ENCODE results near the gene KIF2B. TPM values are rescaled to one million over a fixed set of nuclear protein-coding genes. Genes with fewer than 3 reads are reported as not detected.

The KIF2B gene
- total RNA-seq, 6 donors from 2014 or later, result not detected

DNA sequence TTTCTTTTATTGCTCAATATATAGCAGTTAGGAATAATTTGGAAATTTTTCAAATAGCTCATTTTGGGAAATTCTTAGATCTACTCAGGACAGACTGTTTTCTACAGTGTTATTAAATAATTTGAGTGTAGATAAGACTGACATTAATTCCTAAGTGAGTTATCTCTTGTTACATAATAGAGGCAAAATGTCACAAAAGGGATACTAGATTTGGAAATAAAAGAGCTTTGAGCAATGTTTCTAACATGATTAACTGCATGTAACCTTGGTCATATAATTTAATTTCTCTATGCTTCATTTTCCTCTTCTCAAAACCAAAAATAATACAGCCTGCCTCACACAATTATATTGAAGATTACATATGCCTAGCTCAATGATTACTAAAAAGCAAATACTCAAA, 16.3 kb upstream of the KIF2B start:
- Histone ChIP-seq H3K4me3 (no peak overlapping the region), H3K27ac (no peak overlapping the region), H3K4me1 (no peaks in the 10 kb centered on the region), H3K27me3 (no peaks in the 10 kb centered on the region), H3K36me3 (no peaks in the 10 kb centered on the region), H3K9me3 (no peaks in the 10 kb centered on the region)
- ATAC-seq (ENCODE audit: low FRiP score in 2 of 2) (no peak), DNase-seq (no peak)
- TF ChIP-seq POLR2A (IDR thresholded peaks at IDR 0.05) (no peak), CTCF (IDR thresholded peaks at IDR 0.05) (no peak), POLR2AphosphoS5 (IDR thresholded peaks at IDR 0.05) (no peak), EP300 (IDR thresholded peaks at IDR 0.05) (no peak)

- no peak for ATAC-seq (ENCODE audit: low FRiP score in 2 of 2)
- no peak for DNase-seq
- TF ChIP-seq POLR2A (IDR thresholded peaks at IDR 0.05) (no peak), CTCF (IDR thresholded peaks at IDR 0.05) (no peak), POLR2AphosphoS5 (IDR thresholded peaks at IDR 0.05) (no peak), EP300 (IDR thresholded peaks at IDR 0.05) (no peak)
Observed at GRCh38 chr17:53807286-53807685, 15.4 kb upstream of the KIF2B start.

DNA sequence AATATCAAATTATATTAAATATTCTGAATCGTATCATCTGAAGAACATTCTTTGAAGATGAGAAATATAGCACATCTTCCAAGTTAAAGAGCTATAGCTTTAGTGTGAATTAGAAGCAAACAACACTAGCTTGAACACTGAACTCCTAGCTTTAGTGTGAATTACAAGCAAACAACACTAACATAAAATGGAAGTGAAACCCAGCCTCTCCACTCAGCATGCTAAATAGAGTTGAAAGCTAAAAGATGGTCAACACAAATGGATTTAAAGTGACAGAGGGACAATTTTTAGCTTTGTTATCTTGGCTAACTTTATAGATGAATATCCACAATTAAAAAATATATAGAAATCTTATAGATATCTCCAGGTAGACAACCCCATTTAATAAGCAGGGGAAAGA, 4.5 kb upstream of the KIF2B start:
- WGBS, 2 donors, result 72 to 79% methylated on average over 1 of the region's 1 CpG

More at GRCh38 chr17:53807286-53807685, 15.4 kb upstream of the KIF2B start:
- Histone ChIP-seq H3K4me1 (no peaks in the 10 kb centered on the region), H3K4me3 (no peak overlapping the region), H3K27me3 (no peaks in the 10 kb centered on the region), H3K36me3 (no peaks in the 10 kb centered on the region), H3K27ac (no peak overlapping the region), H3K9me3 (no peaks in the 10 kb centered on the region)
- 78 to 87% methylated on average over 6 of the region's 6 CpGs for WGBS, 2 donors

GRCh38 chr17:53818929-53819328, 3.8 kb upstream of the KIF2B start:
- no peak overlapping the region for H3K4me3 ChIP-seq
- WGBS, 2 donors, result 60 to 72% methylated on average over 2 of the region's 2 CpGs
- TF ChIP-seq POLR2AphosphoS5 (IDR thresholded peaks at IDR 0.05) (no peak), CTCF (IDR thresholded peaks at IDR 0.05) (no peak), EP300 (IDR thresholded peaks at IDR 0.05) (no peak), POLR2A (IDR thresholded peaks at IDR 0.05) (no peak)
- no peak for DNase-seq
- H3K36me3 ChIP-seq, result no peaks in the 10 kb centered on the region
- H3K9me3 ChIP-seq, result no peaks in the 10 kb centered on the region
- no peaks in the 10 kb centered on the region for H3K27me3 ChIP-seq
- no peaks in the 10 kb centered on the region for H3K4me1 ChIP-seq
- ATAC-seq (ENCODE audit: low FRiP score in 2 of 2), result no peak
- H3K27ac ChIP-seq, result no peak overlapping the region

More for the DNA sequence above, 4.5 kb upstream of the KIF2B start:
- TF ChIP-seq EP300 (IDR thresholded peaks at IDR 0.05) (no peak), POLR2A (IDR thresholded peaks at IDR 0.05) (no peak), CTCF (IDR thresholded peaks at IDR 0.05) (no peak), POLR2AphosphoS5 (IDR thresholded peaks at IDR 0.05) (no peak)
- Histone ChIP-seq H3K9me3 (no peaks in the 10 kb centered on the region), H3K4me3 (no peak overlapping the region), H3K27ac (no peak overlapping the region), H3K36me3 (no peaks in the 10 kb centered on the region), H3K4me1 (no peaks in the 10 kb centered on the region), H3K27me3 (no peaks in the 10 kb centered on the region)
- ATAC-seq (ENCODE audit: low FRiP score in 2 of 2) (no peak), DNase-seq (no peak)

- Histone ChIP-seq H3K4me1 (no peaks in the 10 kb centered on the region), H3K9me3 (no peaks in the 10 kb centered on the region), H3K4me3 (no peak overlapping the region), H3K27me3 (no peaks in the 10 kb centered on the region), H3K27ac (no peak overlapping the region), H3K36me3 (no peaks in the 10 kb centered on the region)
- DNase-seq (no peak), ATAC-seq (ENCODE audit: low FRiP score in 2 of 2) (no peak)
- 71 to 79% methylated on average over 1 of the region's 1 CpG for WGBS, 2 donors
- TF ChIP-seq POLR2AphosphoS5 (IDR thresholded peaks at IDR 0.05) (no peak), EP300 (IDR thresholded peaks at IDR 0.05) (no peak), CTCF (IDR thresholded peaks at IDR 0.05) (no peak), POLR2A (IDR thresholded peaks at IDR 0.05) (no peak)
Observed at GRCh38 chr17:53819956-53820355, 2.8 kb upstream of the KIF2B start.

Data from upper lobe of left lung (tissue), 6 donors.